ENCODE measurements around the gene TMF1.

The TMF1 gene, protein sequence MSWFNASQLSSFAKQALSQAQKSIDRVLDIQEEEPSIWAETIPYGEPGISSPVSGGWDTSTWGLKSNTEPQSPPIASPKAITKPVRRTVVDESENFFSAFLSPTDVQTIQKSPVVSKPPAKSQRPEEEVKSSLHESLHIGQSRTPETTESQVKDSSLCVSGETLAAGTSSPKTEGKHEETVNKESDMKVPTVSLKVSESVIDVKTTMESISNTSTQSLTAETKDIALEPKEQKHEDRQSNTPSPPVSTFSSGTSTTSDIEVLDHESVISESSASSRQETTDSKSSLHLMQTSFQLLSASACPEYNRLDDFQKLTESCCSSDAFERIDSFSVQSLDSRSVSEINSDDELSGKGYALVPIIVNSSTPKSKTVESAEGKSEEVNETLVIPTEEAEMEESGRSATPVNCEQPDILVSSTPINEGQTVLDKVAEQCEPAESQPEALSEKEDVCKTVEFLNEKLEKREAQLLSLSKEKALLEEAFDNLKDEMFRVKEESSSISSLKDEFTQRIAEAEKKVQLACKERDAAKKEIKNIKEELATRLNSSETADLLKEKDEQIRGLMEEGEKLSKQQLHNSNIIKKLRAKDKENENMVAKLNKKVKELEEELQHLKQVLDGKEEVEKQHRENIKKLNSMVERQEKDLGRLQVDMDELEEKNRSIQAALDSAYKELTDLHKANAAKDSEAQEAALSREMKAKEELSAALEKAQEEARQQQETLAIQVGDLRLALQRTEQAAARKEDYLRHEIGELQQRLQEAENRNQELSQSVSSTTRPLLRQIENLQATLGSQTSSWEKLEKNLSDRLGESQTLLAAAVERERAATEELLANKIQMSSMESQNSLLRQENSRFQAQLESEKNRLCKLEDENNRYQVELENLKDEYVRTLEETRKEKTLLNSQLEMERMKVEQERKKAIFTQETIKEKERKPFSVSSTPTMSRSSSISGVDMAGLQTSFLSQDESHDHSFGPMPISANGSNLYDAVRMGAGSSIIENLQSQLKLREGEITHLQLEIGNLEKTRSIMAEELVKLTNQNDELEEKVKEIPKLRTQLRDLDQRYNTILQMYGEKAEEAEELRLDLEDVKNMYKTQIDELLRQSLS

GRCh38 chr3:69051756-69052471 is at the start of gene TMF1:
TSS of gene TMF1 (minus strand) at chr3:69052333. CDS start at chr3:69052086, 247 bp downstream.
- no peak for TF ChIP-seq ZNF274 (IDR thresholded peaks at IDR 0.05; ENCODE audit: low read depth, low read length)
- H3K4me3 ChIP-seq (ENCODE audit: low read length), result peak within 1 kb of the TSS; percentile 80

DNA sequence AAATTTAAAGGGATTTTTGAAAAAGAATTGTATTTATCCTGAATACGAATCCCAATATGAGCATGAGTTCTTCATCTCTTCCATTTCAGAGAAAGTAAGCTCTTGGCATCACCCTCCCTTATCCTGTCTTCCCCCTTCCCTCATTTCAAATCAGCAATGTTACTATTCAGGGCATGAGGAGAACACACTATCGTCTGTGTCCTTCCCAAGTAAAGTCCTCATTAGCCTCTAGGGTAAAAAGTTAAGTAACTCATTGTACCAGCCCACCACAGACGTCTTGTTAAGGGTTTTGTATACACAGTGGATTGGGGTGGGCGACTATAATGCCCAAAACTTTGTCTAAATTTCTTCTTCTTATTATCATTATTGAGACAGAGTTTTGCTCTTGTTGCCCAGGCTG is 47.4 kb upstream of the TMF1 start:
- no peak for TF ChIP-seq ZNF274 (IDR thresholded peaks at IDR 0.05; ENCODE audit: low read depth, low read length)
- no peak overlapping the region for H3K4me3 ChIP-seq (ENCODE audit: low read length)

- TF ChIP-seq ZNF274 (IDR thresholded peaks at IDR 0.05; ENCODE audit: low read depth, low read length), result no peak
- no peak overlapping the region for H3K4me3 ChIP-seq (ENCODE audit: low read length)
Measured at GRCh38 chr3:69097407-69098086, 45.4 kb upstream of the TMF1 start.

GRCh38 chr3:69096299-69096698 is 44.2 kb upstream of the TMF1 start:
- H3K4me3 ChIP-seq (ENCODE audit: low read length), result no peak overlapping the region

GRCh38 chr3:69095636-69096035 is 43.5 kb upstream of the TMF1 start:
- H3K4me3 ChIP-seq (ENCODE audit: low read length), result no peak overlapping the region
- TF ChIP-seq ZNF274 (IDR thresholded peaks at IDR 0.05; ENCODE audit: low read depth, low read length), result no peak

More at GRCh38 chr3:69096299-69096698, 44.2 kb upstream of the TMF1 start:
- TF ChIP-seq ZNF274 (IDR thresholded peaks at IDR 0.05; ENCODE audit: low read depth, low read length), result no peak

DNA sequence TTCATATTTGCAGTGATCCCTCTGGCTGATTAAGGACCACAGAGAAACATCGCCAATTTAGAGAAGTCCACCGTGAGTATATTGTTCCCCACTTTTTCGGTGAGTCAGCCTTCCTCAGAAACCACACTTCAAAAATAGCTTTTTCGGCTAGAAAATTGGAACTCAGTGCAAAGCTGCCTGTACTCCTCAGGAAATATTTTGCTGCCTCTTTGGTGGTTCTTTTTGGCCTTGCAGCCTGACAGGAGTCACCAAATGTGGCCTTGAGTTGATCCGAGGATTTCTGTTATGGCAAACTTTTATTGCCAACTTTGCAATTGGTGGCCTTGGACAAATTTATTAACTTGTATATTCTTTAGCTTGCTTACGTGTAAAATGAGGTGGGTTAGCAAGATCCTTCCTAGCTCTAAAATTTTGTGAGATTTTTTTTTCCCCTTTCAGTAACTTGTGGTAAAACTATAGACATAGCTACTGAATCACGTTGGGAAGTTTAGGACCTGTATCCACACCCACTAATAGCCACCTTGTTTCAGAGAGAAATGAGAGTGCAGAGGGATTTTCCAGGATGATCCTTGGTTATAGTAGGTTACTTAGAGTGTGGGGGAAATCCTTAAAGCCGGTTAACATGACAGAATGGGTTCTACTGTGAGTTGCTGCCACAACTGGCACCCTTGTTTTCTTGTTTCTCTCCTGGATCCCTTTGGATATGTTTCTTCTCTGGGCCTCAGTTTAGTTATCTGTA is 42.5 kb upstream of the TMF1 start:
- TF ChIP-seq ZNF274 (IDR thresholded peaks at IDR 0.05; ENCODE audit: low read depth, low read length), result no peak
- H3K4me3 ChIP-seq (ENCODE audit: low read length), result peak overlapping the region; percentile 22; the same call in 1 of the 2 replicates

DNA sequence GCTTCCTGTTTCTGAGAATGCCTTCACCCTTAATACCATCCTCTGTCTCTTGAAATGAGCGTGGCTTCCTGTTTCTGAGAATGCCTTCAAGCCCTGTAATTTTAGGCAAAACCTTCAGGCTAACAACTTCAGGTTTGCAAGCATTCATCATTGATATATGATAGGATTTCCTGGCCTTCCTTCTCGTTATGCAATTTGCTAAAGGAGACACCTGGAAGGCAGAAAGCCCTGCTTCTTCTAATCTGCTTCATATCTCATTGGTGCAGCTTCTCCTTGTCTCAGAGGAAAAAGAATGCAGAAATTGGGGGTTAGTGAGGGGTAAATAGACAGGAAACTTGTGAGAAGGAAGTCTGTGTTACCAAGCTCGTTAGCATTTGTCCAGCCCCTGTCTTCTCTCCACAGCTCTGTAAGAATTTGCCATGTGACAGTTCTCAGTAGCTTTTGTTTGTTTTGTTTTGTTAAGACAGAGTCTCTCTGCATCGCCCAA is 39.9 kb upstream of the TMF1 start:
- H3K4me3 ChIP-seq (ENCODE audit: low read length), result peak overlapping the region; percentile 44; the same call in 1 of the 2 replicates
- TF ChIP-seq ZNF274 (IDR thresholded peaks at IDR 0.05; ENCODE audit: low read depth, low read length), result no peak

DNA sequence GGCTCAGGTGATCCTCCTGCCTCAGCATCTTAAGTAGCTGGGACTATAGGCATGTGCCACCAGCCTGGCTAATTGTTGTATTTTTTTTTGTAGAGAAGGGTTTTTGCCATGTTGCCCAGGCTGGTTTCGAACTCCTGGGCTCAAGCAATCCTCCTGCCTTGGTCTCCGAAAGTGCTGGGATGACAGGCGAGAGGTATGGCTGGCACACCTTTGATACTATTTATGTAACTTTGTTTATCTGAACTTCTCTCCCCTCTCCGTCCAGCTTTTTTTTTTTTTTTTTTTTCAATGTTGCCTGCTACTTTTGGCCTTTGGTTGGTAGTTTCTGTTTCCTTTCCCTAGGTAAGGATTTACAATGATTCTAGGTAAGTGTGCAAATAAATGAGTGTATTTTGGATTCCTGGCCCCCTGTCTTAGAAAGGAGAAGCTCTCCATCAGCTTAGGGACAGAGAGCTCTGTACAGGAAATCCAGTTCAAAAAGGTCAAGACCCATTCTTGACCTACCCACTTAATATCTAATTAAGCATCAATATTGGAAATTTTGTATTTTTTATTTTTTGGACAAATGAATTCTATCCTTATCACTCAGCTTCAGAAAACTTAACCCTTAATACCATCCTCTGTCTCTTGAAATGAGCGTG is 39.4 kb upstream of the TMF1 start:
- TF ChIP-seq ZNF274 (IDR thresholded peaks at IDR 0.05; ENCODE audit: low read depth, low read length), result no peak
- H3K4me3 ChIP-seq (ENCODE audit: low read length), result peak overlapping the region; percentile 8

- H3K4me3 ChIP-seq (ENCODE audit: low read length), result no peak overlapping the region
- no peak for TF ChIP-seq ZNF274 (IDR thresholded peaks at IDR 0.05; ENCODE audit: low read depth, low read length)
Measured at GRCh38 chr3:69090021-69090420, 37.9 kb upstream of the TMF1 start.

DNA sequence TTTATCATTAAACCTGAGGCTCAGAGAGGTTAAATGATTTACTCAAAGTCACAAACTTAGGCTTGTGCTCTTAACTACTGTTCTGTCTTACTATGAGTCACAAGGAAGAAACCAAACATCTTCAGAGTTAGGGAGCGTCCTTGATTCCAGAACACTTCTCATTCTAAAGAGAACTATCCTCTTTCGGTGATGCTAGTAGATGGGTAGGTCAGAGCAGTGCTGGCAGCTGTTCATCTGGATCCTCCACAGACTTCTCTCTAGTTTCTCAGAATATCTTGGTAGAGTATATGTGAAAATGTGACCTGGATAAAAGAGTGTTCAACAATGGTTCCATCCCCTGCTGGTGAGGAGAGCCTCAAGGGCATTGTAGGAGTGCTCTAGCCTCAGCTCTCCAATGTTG is 35.9 kb upstream of the TMF1 start:
- H3K4me3 ChIP-seq (ENCODE audit: low read length), result peak overlapping the region; percentile 84

DNA sequence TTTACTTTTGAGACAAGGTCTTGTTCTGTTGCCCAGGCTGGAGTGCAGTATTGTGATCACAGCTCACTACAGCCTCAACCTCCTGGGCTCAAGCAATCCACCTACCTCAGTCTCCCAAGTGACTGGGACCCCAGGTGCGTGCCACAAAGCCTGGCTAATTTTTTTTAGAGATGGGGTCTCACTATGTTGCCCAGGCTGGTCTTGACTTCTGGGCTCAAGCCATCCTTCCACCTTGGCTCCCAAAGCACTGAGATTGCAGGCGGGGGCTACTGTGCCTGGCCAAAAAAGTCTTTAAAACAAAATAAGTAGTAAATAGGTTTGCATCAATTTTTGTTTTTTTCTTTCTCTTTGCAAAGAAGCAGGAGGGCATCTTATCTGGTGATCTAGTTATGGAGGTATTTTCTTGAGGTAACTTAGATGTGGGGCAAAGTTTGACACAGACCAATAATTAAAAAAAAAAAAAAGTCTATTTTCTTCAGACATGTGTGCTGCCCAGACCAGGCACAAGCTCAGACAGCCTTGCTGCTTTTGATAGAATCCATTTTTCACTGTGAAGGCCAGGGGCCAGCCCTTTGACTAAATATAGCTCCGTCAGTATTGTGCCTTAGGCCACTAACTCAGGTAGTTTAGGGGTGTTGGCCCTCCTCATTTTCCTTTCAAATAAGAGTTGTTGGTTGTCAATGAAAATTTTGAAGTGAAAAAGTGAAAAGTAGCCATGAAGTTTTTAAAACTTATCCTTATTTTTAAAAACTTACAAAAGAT is 35.1 kb upstream of the TMF1 start:
- H3K4me3 ChIP-seq (ENCODE audit: low read length), result peak overlapping the region; percentile 84
- TF ChIP-seq ZNF274 (IDR thresholded peaks at IDR 0.05; ENCODE audit: low read depth, low read length), result no peak

More for the DNA sequence above, 35.9 kb upstream of the TMF1 start:
- no peak for TF ChIP-seq ZNF274 (IDR thresholded peaks at IDR 0.05; ENCODE audit: low read depth, low read length)
